Thyroid gland (tissue), 4 donors: Measurements from ENCODE around the gene PGS1. TPM values are rescaled to one million over a fixed set of nuclear protein-coding genes. Genes with fewer than 3 reads are reported as not detected.

Source experiments
- DNase-seq, 2 donors: peaks; one replicate each; pipeline ENCODE4 v3.0.0-alpha.2; 2019
- H3K27ac ChIP-seq, 3 donors: fragments of 200-600 bp; sonication (generic); 1 replicate in 2 of 3; 2 replicates in 1 of 3; pipeline ENCODE4 v1.5.1; 2016 to 2019; ENCODE audit warnings: mild to moderate bottlenecking in 1 of 3, moderate library complexity in 1 of 3
- H3K27me3 ChIP-seq: fragments of 200-600 bp; sonication (generic); one replicate; pipeline ENCODE4 v1.5.1; 2019
- H3K36me3 ChIP-seq, 2 donors: fragments of 200-600 bp; sonication (generic); one replicate each; pipeline ENCODE4 v1.5.1; 2016 to 2019
- H3K4me1 ChIP-seq, 2 donors: fragments of 200-600 bp; sonication (generic); one replicate each; pipeline ENCODE4 v1.5.1; 2017 to 2019
- H3K4me3 ChIP-seq, 3 donors: fragments of 200-600 bp; sonication (generic); replicated peaks in 1 of 3; 1 replicate in 2 of 3; 2 replicates in 1 of 3; pipeline ENCODE4 v1.5.1; 2016; ENCODE audit warnings: mild to moderate bottlenecking in 1 of 3
- H3K9me3 ChIP-seq: fragments of 200-600 bp; sonication (generic); one replicate; pipeline ENCODE4 v1.5.1; 2017
- POLR2A ChIP-seq, 2 donors: fragments of 450-650 bp; IDR thresholded peaks; one replicate each; pipeline ENCODE4 v1.6.1; 2017; ENCODE audit warnings: antibody characterized with exemption in 2 of 2, mild to moderate bottlenecking in 2 of 2, moderate library complexity in 1 of 2
- WGBS, 2 donors: methylation state at CpG; one replicate each; pipeline ENCODE4 v1.1.5; 2017; 5-methylcytosine and 5-hydroxymethylcytosine counted together
- intact Hi-C: fragments of 100-400 bp; cut with DNase I; formaldehyde crosslinking; loops from one replicate; pipeline ENCODE4 v1.15.1; 2023
- total RNA-seq, 4 donors: library from RNA; depleted of rRNA; stranded (reverse); fragments of >200 nt; gene quantifications; one replicate each; pipeline ENCODE4 v1.2.3, GENCODE V29; 2016
- TF ChIP-seq, protein P1 (sequence below), 6 experiments: fragments of 200-600 bp in 3 of 6; fragments of 450-650 bp in 3 of 6; sonication (generic) in 3 of 6; IDR thresholded peaks; one replicate each; pipeline ENCODE4 v1.5.1; 2016 to 2019; ENCODE audit warnings: antibody characterized with exemption in 6 of 6, mild to moderate bottlenecking in 2 of 6, inconsistent platforms in 1 of 6, moderate library complexity in 1 of 6

The PGS1 gene
- total RNA-seq, 4 donors from 2014 or later: 41.2 to 87.2 (median 69.1) TPM

DNA sequence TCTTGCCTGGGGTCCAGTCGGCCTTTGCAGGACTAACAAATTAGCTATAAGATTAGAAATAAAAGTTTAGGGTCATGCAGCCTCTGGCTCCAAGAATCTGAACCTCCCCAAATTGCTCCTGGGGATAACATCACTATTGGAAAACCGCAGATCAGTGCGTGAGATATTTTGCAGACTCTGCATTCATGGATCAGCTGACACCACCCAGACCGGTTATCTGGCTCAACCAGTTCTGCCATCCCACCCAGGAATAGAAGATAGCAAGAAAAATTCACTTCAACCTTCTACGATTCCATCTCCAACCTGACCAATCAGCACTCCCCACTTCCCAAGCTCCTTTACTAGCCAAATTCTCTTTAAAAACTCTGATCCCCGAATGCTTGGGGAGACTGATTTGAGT lies 4.3 kb upstream of the PGS1 start:
- 59 to 64% methylated on average over 6 of the region's 6 CpGs for WGBS, 2 donors
- H3K9me3 ChIP-seq: no peaks in the 10 kb centered on the region
- DNase-seq: no peak
- peak overlapping the region in 1 of 3 donors; percentile 70 for H3K27ac ChIP-seq
- H3K4me3 ChIP-seq: no peak overlapping the region
- H3K4me1 ChIP-seq: peaks cover 2 to 29% of the 10 kb centered on the region in 2 donors
- H3K27me3 ChIP-seq: no peaks in the 10 kb centered on the region
- no peak for TF ChIP-seq POLR2A (IDR thresholded peaks at IDR 0.05)
- TF ChIP-seq, protein P1, sequence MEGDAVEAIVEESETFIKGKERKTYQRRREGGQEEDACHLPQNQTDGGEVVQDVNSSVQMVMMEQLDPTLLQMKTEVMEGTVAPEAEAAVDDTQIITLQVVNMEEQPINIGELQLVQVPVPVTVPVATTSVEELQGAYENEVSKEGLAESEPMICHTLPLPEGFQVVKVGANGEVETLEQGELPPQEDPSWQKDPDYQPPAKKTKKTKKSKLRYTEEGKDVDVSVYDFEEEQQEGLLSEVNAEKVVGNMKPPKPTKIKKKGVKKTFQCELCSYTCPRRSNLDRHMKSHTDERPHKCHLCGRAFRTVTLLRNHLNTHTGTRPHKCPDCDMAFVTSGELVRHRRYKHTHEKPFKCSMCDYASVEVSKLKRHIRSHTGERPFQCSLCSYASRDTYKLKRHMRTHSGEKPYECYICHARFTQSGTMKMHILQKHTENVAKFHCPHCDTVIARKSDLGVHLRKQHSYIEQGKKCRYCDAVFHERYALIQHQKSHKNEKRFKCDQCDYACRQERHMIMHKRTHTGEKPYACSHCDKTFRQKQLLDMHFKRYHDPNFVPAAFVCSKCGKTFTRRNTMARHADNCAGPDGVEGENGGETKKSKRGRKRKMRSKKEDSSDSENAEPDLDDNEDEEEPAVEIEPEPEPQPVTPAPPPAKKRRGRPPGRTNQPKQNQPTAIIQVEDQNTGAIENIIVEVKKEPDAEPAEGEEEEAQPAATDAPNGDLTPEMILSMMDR (IDR thresholded peaks at IDR 0.05): no peak
- intact Hi-C loops: no loop called here
- no peaks in the 10 kb centered on the region for H3K36me3 ChIP-seq

DNA sequence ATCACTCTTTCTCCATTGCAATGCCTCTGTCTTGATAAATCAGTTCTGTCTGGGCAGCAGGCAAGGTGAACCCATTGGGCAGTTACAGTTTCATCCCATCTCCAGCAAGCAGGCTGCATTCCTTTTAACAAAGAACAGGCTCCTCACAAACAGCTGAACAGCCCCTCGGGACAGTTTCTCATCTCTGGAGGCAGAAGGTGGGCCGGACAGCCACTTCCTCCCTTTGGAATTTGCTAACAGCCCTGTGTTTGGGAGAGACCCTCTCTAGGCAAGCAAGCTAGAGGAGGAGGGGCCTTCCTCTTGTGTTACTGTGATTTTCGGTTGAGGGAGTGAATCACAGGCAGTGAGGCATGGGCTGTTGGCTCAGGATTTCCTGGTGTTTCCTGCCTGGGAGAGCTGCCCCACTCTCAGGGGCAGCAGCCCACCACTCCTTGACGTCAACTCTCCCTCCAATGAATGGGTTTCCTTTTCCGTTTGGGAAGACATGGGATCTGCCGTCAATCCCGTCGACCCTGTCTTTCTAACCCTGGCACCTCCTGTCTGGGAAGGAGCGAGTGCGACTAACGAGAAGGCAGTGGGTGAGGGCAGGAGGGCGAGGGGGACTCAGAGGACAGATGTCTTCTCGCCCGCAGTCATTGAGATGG lies 3.7 kb upstream of the PGS1 start:
- H3K4me1 ChIP-seq: peaks cover 8 to 34% of the 10 kb centered on the region in 2 donors
- intact Hi-C loops: no loop called here
- peak overlapping the region in 2 of 3 donors; percentile 59 to 70 for H3K27ac ChIP-seq
- TF ChIP-seq POLR2A (IDR thresholded peaks at IDR 0.05): no peak
- TF ChIP-seq, protein P1 (IDR thresholded peaks at IDR 0.05): no peak
- no peaks in the 10 kb centered on the region for H3K36me3 ChIP-seq
- DNase-seq: no peak
- H3K9me3 ChIP-seq: no peaks in the 10 kb centered on the region
- no peak overlapping the region for H3K4me3 ChIP-seq
- H3K27me3 ChIP-seq: no peaks in the 10 kb centered on the region
- WGBS, 2 donors: 38 to 53% methylated on average over 14 of the region's 14 CpGs

DNA sequence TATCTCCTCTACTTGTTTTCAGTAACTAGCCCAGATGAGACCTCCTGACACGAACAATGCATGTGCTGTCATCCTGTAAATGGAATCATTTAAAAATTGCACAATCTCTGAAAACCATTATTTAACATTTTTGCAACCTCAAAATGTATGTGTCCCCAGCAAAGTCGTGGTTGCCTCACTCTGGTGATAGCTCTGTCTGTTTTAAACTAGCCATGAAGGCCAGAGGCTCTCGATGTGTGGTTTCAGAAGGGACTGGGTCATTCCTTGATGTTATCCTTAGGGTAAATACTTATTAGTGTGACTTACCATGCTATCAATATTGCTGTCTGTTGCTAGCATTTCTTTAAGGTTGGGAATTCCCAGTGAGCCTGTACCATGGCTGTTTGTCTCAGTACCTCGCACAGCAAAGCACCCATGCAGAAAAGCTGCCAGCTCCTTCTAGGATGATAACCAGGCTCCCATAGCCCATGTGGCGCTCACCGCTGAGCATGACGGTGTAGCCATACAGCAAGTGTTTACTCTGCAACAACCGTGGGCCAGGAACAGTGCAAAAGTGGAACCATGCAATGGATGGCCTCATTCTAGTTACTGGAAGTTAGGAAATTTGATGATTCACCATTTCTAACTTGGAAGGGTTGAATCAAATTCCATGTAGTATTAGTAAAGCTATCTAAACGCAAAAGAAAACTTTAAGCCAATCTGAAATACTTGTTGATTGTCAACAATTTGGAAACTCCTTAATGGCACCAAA lies 2.9 kb upstream of the PGS1 start:
- Histone ChIP-seq H3K4me3 (no peak overlapping the region), H3K27ac (peak overlapping the region in 2 of 3 donors; percentile 59 to 70), H3K9me3 (no peaks in the 10 kb centered on the region), H3K27me3 (no peaks in the 10 kb centered on the region), H3K4me1 (peaks cover 13 to 43% of the 10 kb centered on the region in 2 donors), H3K36me3 (no peaks in the 10 kb centered on the region)
- DNase-seq: peak; percentile 43 to 62
- intact Hi-C loops: no loop called here
- no peak for TF ChIP-seq POLR2A (IDR thresholded peaks at IDR 0.05)
- TF ChIP-seq, protein P1 (IDR thresholded peaks at IDR 0.05): no peak
- 49 to 56% methylated on average over 9 of the region's 9 CpGs for WGBS, 2 donors

DNA sequence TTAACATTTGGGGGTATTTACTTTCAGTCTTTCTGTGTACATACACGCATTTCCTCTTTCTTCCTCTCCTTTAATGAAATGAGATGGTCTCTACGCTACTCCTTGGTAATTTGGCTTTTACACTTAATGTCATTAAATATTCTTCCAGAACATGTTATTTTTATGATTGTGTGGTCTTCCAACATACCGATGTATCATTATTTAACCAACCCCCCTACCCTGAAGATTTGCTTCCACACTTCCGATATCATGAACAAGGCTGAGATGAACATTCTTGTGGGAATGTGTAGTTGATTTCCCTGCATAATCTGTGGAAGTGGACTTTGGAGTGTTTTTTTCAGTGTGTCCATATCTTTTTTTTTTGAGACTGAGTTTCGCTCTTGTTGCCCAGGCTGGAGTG lies 2.3 kb upstream of the PGS1 start:
- H3K9me3 ChIP-seq: no peaks in the 10 kb centered on the region
- no peak for TF ChIP-seq POLR2A (IDR thresholded peaks at IDR 0.05)
- TF ChIP-seq, protein P1 (IDR thresholded peaks at IDR 0.05): no peak
- H3K36me3 ChIP-seq: no peaks in the 10 kb centered on the region
- WGBS, 2 donors: 84 to 95% methylated on average over 5 of the region's 5 CpGs
- H3K4me3 ChIP-seq: no peak overlapping the region
- H3K27ac ChIP-seq: peak overlapping the region in 1 of 3 donors; percentile 70
- DNase-seq: no peak
- intact Hi-C loops: no loop called here
- no peaks in the 10 kb centered on the region for H3K27me3 ChIP-seq
- peaks cover 13 to 47% of the 10 kb centered on the region in 2 donors for H3K4me1 ChIP-seq

DNA sequence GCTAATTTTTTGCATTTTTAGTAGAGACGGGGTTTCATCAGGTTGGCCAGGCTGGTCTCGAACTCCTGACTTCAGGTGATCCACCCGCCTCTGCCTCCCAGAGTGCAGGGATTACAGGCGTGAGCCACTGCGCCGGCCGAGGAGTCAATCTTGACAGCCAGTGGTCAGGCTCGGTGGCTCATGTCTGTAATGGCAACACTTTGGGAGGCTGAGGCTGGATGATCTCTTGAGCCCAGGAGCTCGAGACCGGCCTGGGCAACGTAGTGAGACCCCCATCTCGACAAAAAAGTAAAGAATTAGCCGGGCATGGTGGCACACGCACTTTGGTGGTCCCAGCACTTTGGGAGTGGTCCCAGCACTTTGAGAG lies 608 bp upstream of the PGS1 start:
- peak overlapping the region; percentile 80 to 86 (median 86) for H3K27ac ChIP-seq
- TF ChIP-seq, protein P1 (IDR thresholded peaks at IDR 0.05): no peak
- TF ChIP-seq POLR2A (IDR thresholded peaks at IDR 0.05): no peak
- H3K4me1 ChIP-seq: peaks cover 16 to 57% of the 10 kb centered on the region in 2 donors
- intact Hi-C loops: no loop called here
- H3K4me3 ChIP-seq: peak overlapping the region in 2 of 3 donors; percentile 83 to 86
- WGBS, 2 donors: 56 to 62% methylated on average over 11 to 12 of the region's 14 CpGs
- DNase-seq: no peak
- no peaks in the 10 kb centered on the region for H3K36me3 ChIP-seq
- no peaks in the 10 kb centered on the region for H3K9me3 ChIP-seq
- H3K27me3 ChIP-seq: no peaks in the 10 kb centered on the region
